Activated CD4-positive, alpha-beta T cell treated with anti-CD3 and anti-CD28 coated beads, Interleukin-2, amount 50 U/mL, for 24 hours (primary cell): Measurements from ENCODE around the gene KRTAP2-3.
"Not testable (repeated sequence)": the region's sequence is repeated elsewhere in the genome, so short reads cannot be mapped to it uniquely, and the experiment has no call there.

Source experiments
- DNase-seq, 2 donors: peaks; one replicate each; pipeline ENCODE4 v3.0.0-alpha.2; 2020; ENCODE audit warnings: low read depth in 1 of 2, low spot score in 1 of 2

The KRTAP2-3 gene

DNA sequence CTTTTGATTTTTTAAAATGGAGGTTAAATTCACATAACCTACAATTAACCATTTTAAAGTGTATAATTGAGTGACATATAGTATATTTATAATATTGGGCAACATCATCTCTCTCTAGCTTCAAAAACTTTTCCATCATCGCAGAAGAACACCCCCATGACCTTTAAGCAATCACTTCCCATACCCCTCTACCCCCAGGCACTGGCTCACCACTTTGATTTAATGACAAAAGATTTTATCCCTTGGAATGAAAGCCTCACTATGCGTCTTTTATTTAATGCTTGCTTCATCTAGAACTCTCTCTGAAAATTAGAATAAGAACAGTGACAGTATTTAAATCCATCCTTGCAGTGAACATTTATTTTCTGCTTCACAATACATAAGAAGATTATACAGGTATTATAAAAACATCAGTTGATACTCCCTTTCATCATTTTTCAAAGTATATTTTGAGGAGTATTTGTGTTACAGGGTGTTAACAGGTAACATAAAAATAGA is 22.0 kb downstream of the KRTAP2-3 start:
- DNase-seq = no peak

DNA sequence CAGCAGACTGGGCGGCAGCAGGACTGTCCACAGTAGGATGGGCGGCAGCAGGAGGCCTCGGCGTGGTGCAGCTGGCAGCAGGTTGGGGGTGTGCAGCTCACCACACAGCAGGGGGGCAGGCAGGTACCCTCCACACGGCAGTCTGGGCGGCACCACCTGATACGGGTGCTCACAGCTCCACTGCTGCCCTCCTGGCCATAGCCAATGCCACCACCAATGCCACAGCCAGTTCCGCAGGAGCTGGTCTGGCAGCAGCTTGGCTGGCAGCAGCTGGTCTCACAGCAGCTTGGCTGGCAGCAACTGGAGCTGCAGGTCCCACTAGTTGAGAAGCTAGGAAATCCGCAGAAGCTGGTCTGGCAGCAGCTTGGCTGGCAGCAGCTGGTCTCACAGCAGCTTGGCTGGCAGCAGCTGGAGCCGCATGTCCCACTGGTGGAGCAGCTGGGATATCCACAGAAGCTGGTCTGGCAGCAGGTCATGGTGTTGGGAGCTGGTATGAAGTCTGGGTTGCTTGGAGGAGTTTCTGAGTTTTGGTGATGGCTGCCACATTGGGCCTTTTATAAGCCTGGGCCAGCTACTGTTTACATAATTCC is 25.5 kb downstream of the KRTAP2-3 start, which contains the start of gene KRTAP1-3:
Gene KRTAP1-3 (minus strand): TSS at position 529 of the 590 bp plus-strand sequence. CDS start 53 bp downstream, at position 476.
- DNase-seq = not testable (repeated sequence)

DNA sequence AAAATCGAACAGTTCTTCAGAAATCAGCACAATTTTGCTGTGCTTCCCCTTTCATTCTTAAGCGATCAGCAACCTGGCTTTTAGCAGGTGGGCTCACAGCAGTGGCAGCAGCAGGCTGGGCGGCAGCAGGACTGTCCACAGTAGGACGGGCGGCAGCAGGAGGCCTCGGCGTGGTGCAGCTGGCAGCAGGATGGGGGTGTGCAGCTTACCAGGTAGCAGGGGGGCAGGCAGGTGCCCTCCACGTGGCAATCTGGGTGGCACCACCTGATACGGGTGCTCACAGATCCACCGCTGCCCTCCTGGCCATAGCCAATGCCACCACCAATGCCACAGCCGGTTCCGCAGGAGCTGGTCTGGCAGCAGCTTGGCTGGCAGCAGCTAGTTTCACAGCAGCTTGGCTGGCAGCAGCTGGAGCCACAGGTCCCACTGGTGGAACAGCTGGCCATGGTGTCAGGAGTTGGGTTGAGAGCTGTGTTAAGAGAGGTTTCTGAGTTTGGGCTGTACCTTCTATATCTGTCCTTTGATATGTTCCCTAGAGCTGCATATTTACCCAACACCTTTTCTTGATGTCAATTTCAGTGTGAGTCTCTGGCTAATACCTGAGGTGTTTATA is 30.2 kb downstream of the KRTAP2-3 start, which contains the start of gene KRTAP1-4:
Gene KRTAP1-4 (minus strand): TSS at position 563 of the 613 bp plus-strand sequence. CDS start 117 bp downstream, at position 446.
- no peak for DNase-seq

DNA sequence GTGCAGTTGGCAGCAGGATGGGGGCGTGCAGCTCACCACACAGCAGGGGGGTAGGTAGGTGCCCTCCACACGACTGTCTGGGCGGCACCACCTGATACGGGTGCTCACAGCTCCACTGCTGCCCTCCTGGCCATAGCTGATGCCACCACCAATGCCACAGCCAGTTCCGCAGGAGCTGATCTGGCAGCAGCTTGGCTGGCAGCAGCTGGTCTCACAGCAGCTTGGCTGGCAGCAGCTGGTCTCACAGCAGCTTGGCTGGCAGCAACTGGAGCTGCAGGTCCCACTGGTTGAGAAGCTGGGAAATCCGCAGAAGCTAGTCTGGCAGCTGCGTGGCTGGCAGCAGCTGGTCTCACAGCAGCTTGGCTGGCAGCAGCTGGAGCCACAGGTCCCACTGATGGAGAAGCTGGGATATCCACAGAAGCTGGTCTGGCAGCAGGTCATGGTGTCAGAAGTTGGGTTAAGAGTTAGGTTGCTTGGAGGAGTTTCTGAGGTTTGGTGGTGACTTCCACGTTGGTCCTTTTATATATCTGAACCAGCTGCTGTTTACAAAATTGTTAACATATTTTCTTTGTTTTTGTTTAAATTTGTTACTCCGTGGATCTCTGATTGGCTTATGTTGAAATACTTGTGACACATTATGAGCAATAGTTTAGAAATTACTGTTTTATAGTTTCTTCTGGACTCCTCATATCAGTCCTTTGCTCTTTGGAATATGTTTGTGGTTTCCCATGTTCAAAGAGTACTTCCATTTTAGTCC is 33.0 kb downstream of the KRTAP2-3 start, which contains the start of gene KRTAP1-5:
Gene KRTAP1-5 (minus strand): TSS at position 494 of the 757 bp plus-strand sequence. CDS start 53 bp downstream, at position 441.
- no peak for DNase-seq

DNA sequence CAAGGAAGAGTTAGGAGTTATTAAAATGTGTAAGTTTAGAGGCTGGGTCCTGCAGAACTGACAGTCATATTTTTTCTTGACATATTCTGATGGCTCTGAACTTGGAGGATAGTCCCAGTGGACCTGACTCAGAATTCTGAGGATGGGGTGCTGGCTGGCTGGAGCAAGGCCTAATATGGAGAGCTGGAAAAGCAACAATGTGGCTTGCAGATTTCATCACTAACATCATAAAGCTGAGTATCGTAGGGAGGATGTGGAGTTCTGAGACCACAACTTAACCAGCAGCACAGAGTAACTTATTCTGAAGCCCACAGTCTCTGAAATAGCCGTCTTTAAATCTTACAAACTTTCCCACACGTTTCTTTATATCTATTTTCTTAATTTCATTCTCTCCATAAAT is 35.2 kb downstream of the KRTAP2-3 start:
- no peak for DNase-seq

DNA sequence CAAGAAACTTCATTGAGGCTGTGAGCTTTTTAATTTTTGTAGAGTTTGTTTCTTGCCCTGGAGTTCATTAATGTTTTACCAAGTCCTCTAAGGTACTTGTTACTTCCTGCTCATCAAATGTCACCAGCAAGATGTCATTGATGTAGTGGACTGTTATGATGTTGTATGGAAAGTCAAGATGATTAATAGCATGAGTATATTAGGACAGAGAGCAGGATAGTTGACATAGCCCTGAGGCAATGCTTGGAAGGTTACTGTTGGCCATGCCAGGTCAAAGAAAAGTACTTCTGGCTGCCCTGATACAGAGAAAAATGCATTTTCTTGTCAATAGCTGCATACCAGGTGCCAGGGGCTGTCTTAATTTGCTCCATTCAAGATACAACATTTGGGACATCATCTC is 39.6 kb downstream of the KRTAP2-3 start:
- no peak for DNase-seq

DNA sequence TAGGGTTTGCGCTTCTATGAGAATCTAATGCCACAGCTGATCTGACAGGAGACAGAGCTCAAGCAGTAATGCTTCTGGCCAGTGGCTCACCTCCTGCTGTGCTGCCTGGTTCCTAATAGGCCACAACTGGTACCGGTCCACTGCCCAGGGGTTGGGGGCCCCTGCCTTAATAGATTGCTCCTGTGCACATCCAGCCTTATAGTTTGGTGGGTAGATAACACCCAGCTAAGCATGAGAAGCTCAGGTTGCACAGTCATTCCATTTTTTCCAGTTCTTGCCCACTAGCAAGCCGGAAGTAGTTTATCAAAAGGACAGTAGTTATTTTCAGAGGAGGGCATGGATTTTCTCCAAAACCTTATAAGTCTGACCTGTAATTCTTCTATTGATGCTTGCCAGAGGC is 40.5 kb downstream of the KRTAP2-3 start:
- DNase-seq = no peak

DNA sequence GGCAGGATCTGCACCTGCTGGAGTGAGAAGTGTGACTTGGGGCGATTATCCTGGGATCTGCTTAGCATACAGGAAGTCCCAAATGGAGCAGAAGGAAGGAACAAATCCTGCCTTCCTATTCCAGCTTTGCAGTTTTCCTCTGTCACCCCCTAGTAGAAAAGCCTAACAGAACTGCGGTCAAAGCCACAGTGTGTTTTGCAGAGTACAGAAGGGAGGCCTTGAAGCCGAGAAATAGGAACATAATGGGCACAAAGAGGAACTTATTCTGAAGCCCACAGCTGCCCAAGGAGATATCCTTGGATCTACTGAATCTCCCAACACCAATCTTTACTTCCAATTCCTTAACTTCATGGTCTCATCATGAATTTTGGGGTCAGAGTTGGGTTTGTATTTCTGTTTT is 41.4 kb downstream of the KRTAP2-3 start:
- DNase-seq = no peak

DNA sequence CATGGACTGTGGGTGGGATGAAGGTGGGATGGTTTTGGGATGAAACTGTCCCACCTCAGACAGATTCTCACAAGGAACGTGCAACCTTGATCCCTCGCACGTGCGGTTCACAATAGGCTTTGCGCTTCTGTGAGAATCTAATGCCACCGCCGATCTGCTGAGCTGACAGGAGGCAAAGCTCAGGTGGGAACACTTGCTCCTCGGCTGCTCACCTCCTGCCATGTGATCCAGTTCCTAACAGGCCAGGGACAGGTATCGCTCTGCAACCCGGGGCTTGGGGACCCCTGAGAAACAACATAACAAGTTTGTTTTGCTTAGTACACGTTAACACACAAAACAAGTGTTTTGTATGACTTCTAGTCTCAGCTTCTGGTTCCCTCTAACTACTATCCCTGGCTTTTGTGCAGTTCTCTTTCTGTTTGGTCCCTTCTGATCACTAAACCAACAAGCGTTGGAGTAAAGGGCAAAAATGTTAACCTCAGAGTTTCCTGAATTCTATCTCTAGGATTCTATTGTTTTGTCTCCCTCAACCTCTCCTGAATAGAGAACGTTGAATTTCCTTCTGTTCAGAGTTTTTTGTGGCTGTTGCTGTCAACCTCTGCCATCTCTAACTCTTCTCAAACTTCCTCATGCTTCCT is 43.2 kb downstream of the KRTAP2-3 start:
- no peak for DNase-seq

DNA sequence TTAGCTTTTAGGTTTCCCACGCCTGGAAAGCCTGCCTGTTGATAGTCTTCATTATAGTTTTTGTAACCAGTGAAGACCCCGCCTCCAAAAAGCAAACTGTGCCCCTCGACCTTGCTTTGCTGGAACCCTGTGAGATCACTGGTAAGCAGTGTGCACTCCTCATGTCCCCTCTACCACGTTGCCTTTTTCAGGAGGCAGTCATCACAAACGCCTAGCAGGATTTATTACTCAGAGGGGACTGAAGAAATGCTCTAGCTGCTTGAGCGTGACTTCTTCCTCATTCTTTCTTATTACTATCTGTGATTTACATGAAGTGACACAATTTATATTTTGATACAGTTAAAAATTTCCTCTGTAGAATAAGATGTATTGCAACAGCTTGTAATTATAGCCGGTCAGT is 44.5 kb downstream of the KRTAP2-3 start:
- no peak for DNase-seq

DNA sequence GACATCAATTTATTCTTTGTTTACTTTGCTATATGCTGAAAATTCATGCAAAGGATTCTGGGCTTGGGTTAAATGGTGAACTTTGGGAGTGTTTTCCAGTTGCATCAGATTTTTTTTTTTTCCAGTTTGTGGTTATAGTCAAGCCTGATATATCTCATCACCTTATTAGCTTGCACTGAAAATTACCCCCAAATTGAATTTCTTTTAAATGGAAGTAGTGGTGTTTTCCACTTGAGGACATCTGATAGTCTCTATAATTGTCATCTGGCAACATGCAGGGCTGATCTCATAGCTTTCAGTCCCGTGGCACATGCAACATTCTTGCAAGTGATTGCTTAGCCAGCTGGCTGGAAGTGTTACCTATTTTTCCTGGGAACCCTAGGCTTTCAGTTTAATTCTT is 46.3 kb downstream of the KRTAP2-3 start:
- no peak for DNase-seq

DNA sequence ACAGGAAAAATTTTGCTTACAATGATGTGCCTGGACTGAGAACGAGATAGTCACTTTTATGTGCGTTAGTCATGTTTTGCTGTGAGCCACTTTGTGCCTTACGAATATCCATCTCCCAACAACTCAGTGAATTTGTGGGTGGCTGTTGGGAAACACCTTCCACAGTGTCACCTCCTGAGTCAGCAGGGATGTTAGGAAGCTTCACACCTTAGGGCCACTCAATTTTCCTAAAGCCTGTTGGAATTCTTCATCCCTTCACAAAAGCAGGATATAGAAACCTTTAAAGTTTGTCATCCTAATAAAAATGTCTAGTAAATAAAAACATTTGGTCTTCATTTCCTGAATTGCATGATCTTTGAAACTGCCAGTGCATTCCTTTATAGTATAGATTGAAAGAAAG is 46.7 kb downstream of the KRTAP2-3 start:
- DNase-seq = no peak

DNA sequence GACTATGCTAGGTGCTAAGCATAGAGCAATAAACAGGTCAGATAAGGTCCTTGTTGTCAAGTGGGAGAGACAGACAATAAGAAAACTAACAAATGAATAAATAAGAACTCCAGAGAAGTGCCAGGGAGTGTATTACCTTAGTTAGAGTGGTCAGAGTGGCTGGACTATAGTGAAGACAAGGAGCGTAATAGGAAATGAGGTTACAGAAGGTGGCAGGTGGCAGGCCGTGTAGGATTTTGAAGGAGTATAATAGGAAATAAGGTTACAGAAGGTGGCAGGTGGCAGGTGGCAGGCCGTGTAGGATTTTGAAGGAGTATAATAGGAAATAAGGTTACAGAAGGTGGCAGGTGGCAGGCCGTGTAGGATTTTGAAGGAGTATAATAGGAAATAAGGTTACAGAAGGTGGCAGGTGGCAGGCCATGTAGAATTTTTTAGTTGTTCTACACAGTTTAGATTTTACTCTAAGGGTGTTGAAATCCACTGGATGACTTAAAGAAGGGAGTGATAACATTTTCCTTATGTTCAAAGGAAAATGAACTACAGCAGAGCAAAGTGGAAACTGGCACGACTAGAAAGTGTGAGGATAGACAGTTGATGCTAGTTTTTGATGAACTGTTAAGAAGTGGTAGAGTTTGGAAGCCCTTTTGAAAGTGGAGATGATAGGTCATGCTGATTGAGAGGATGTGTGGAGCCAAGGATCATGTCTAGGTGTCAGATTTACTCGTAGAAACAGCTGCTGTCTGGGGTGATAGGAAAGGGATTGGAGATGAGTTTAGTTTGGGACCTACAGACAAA is 47.4 kb downstream of the KRTAP2-3 start:
- DNase-seq = no peak

DNA sequence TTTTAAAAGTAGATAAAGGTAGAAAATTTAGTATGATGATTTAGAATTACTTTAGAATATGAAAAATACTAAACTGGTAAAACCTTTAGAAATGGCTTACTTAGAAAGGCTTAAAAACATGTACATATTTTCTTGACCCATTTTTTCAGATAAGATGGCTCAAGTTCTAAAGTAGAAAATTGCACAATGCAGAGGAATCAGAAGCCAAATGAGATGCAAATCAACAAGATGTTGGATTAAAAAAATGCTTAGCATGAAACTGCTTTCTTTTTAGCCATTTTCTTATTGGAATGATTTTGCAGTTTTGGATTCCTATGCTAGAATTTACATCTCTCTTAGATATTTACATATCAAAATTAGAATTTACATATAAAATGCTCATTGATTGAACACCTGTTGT is 49.5 kb downstream of the KRTAP2-3 start:
- DNase-seq = no peak

DNA sequence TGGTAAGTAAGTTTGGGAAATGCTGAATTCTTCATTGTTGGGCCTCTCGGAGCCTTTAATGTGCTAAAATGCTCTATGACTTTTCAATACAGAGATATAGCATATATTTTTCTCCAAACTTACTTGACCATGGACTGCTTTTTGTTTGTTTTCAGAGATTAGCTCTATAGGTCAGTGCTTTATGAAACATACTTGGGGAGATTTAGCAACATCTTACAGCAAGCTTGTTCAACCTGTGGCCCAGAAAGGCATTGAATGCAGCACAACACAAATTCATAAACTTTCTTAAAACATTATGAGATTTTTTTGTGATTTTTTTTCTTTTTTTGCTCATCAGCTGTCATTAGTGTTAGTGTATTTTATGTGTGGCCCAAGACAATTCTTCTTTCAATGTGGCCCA is 50.0 kb downstream of the KRTAP2-3 start:
- DNase-seq = no peak

DNA sequence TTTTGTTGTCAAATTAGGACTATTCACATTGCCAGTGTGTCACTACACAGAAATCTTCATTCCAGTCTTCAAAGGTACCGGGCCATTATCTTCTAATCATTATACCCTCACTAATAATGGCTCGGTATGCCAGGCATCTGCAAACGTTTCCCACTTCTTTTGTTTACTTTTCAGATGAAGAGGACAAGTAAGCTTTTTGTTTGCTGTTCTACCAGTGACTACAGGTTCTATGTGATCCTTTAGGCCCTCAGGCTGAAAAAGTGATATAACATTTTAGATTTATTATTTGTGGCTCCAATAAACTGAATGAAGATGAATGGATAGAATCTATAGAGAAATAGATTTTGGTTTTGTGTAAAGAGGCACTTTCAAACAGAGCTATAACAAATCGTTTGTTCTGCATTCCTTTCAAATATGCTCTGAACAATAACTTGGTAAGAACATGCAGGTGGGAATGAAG is 50.6 kb downstream of the KRTAP2-3 start:
- DNase-seq = no peak
